ENCODE results near the gene TGM5.

DNA sequence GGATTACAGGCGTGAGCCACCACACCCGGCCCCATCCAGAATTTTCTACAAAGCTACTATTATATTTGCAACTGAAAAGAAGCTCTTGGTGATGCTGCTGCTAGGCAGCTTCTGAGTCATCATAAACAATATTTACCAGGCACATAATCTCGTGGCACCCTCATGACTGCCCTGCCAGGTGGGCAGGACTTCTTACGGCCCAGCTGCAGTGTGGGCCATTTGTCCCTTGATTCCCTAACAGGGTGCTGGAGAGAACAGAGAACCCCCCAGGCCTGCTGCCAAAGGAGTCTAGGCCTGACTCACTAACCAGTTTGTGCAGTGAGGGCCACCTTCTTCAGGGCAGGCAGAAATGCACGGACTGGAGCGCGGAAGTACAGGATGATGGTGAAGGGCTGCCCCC, 50.8 kb downstream of the TGM5 start:
- TF ChIP-seq CEBPB (IDR thresholded peaks at IDR 0.05; ENCODE audit: low read depth): no peak
- TF ChIP-seq POLR2A (IDR thresholded peaks at IDR 0.05; ENCODE audit: borderline replicate concordance, extremely low read depth, insufficient read depth, insufficient read length): no peak
- TF ChIP-seq, protein P1, sequence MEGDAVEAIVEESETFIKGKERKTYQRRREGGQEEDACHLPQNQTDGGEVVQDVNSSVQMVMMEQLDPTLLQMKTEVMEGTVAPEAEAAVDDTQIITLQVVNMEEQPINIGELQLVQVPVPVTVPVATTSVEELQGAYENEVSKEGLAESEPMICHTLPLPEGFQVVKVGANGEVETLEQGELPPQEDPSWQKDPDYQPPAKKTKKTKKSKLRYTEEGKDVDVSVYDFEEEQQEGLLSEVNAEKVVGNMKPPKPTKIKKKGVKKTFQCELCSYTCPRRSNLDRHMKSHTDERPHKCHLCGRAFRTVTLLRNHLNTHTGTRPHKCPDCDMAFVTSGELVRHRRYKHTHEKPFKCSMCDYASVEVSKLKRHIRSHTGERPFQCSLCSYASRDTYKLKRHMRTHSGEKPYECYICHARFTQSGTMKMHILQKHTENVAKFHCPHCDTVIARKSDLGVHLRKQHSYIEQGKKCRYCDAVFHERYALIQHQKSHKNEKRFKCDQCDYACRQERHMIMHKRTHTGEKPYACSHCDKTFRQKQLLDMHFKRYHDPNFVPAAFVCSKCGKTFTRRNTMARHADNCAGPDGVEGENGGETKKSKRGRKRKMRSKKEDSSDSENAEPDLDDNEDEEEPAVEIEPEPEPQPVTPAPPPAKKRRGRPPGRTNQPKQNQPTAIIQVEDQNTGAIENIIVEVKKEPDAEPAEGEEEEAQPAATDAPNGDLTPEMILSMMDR (IDR thresholded peaks at IDR 0.05 in 2 of 3, conservative IDR thresholded peaks at IDR 0.05 in 1 of 3; ENCODE audit: borderline replicate concordance in 1 of 3, insufficient read depth in 1 of 3, low read depth in 2 of 3, low read length in 2 of 3): no peak
